ENCODE measurements around the gene CCNJL.
"Not testable (repeated sequence)": the region's sequence is repeated elsewhere in the genome, so short reads cannot be mapped to it uniquely, and the experiment has no call there.

The CCNJL gene
- total RNA-seq = 0 to 0.15 (median 0) reads per million in 4 donors

DNA sequence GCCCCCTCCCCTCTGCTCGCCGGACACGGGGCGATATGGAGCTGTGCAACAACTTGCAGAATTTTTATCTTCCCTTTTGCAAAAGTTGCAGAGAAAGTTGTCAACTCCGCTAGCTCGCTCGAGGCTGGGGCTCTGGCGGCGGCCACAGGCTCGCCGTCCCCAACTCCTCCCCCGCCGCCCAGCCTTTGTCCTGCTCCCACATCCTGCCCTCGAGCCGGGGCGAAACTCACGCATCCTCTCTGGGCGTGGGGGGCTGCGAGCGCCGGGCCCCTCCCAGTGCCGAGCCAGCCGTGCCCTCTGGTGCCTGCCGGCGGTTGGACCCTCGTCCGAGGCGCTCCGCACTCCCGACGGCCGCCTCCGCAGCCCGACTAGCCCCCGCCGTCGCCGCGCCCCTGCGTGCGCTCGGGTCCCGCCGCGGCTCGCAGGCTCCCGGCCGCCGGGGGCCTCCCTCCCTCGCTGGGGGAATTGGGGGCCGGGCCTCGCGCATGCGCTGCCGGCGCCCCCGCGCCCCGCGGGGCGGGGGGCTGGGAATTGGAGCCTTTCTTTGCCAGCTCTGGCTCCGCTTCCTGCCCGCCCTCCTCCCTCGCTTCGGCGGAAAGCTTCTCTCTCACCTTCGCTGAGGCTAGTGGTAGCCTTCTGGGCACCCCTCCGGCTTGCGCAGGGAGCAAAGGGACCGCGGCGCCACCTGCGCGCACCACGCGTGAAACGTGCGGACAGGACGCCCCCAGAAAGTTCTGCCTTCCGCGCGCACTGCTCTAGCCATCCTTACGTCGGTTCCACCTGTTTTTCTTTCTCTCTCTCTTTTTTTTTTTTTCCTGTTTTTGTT lies at the start of gene CCNJL:
Gene CCNJL (minus strand): TSS at position 431 of the 826 bp plus-strand sequence. CDS start 641 bp downstream, outside the sequence.
- DNase-seq = no peak

- no peak for DNase-seq
Observed at GRCh38 chr5:160361624-160362228, 49.4 kb upstream of the CCNJL start.

- DNase-seq = no peak
Observed at GRCh38 chr5:160360310-160360709, 47.9 kb upstream of the CCNJL start.

DNA sequence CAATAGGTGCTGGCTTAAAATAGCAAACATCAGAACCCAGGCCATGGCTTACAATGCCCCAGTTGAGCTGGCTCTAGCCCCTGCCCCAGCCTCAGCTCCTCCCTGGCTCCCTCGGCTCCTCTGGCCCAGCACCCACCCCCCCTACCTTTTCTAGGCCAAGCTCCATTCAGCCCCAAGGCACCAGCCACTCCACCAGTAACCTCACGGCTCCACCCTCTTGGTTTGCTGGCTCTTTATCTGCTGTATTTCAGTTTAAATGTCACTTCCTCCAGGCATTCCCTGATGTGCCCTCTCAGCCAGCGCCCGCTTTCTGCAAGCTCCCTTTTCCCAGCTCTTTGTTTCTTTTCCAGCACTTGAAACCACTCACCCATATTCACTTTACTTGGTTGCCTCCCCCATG lies 47.5 kb upstream of the CCNJL start:
- DNase-seq = no peak

GRCh38 chr5:160359242-160359641 lies 46.9 kb upstream of the CCNJL start:
- DNase-seq = no peak

- no peak for DNase-seq
Observed at GRCh38 chr5:160357861-160358411, 45.6 kb upstream of the CCNJL start.

- no peak for DNase-seq
Observed at GRCh38 chr5:160357394-160357793, 45.0 kb upstream of the CCNJL start.

DNA sequence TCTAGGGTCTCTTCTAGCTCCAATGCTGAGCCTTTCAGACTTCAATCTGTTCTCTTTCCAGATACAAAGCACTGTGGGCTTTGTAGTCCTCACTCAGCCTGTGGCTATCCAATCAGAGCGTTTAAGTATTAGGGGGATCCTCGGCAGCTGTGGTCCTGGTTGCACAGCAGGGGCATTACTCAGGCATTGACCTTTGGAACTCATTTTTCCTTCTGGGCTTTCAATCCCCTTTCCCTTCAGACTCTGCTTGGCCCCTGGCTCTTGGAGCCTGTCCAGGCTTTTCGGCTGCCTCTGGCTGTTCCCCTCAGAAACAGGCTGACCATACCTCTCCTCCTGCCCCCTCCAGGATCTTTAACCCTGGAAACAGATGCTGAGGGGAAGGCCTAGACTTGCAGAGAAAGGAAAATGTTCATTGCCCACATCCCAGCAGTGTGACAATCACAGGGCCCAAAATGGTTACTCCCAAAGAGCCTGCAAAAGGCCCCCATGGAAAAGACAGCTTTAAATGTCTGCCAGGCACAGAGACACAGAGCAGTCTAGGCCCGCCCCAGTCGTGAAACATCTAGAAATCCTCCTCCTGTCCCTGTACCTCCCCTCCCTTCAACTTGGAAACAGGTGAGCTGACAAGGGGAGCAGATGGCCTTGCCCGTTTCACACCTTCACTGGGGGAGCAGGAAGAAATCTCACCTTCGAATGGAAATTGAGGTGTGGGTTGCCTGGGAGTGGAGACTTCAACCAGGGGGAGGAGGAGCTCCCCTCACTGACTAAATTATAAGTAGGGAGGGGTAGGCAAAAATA lies 44.4 kb upstream of the CCNJL start:
- no peak for DNase-seq

DNA sequence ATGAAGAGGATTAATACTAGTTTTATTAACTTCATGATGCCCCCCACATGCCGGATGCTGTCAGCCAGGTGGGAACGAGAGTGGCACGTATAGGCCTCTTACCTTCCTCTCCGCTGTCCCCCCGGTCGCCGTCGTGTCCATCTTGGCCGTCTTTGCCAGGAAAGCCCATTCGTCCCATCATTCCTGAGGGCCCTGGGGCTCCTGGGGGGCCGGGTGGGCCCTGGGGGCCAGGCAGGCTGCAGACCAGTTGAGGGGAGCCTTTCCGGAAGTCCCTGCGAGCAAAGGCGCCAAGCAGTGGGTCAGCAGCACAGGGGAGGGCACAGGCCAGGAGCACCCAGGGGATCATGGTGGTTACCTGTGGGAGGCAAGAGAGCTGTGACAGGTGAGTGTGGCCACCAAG lies 42.3 kb upstream of the CCNJL start:
- DNase-seq = no peak

DNA sequence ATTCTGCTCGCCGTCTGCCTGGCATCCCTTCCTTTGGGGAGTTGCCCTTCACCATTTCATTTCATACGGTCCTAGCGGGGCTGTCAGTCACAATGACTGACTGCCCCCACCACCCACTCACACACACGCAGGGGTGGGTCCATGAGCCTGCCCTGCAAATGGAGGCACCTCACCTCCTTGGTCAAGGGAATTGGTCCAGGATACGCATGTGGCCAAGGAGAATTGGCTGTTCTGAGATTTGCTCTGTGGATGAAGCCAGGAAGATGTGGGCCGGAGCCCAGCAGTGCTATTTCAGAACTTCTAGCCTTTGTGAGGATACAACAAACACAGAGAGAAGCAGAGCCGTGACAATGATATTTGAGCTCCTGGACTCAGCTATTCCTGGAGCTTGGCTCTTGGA lies 41.0 kb upstream of the CCNJL start:
- DNase-seq = no peak

GRCh38 chr5:160352308-160352707 lies 39.9 kb upstream of the CCNJL start:
- no peak for DNase-seq

GRCh38 chr5:160349935-160350303 lies 37.6 kb upstream of the CCNJL start:
- no peak for DNase-seq

DNA sequence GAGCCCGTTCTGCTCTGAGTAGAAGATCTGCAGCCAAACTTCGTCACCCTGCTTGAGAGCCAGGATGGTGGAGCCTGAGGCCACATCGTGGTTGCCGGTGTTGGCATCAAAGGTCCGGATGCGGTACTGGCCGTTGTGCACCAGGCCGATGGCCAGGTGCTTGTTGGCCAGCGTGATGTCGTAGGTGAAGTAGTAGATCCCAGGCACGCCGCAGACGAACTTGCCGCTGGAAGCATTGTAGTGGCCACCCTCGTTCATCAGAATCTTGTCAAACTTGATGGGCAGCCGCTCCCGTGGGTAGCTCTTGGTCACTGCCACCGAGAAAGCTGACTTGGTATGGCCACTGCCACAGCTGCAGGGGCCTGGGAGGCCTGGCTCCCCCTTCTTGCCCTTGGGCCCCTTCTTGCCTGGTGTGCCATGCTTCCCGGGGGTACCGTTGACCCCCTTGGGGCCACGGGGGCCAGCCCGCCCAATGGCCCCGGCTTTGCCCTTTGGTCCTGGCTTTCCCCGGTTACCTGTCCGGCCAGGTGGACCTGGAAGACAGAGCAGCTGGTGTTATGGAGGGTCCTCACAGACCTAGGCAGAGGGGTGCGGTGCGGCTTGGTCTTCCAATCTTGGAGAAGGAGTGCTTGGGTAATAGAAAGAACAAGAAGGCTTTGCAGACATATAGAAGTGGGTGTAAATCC lies 37.0 kb upstream of the CCNJL start:
- DNase-seq = no peak

- no peak for DNase-seq
Observed at GRCh38 chr5:160348080-160348479, 35.7 kb upstream of the CCNJL start.

- DNase-seq = no peak
Observed at GRCh38 chr5:160347448-160347847, 35.1 kb upstream of the CCNJL start.

GRCh38 chr5:160342413-160342941 lies 30.1 kb upstream of the CCNJL start:
- DNase-seq = no peak

GRCh38 chr5:160341309-160341870 lies 29.0 kb upstream of the CCNJL start:
- no peak for DNase-seq

DNA sequence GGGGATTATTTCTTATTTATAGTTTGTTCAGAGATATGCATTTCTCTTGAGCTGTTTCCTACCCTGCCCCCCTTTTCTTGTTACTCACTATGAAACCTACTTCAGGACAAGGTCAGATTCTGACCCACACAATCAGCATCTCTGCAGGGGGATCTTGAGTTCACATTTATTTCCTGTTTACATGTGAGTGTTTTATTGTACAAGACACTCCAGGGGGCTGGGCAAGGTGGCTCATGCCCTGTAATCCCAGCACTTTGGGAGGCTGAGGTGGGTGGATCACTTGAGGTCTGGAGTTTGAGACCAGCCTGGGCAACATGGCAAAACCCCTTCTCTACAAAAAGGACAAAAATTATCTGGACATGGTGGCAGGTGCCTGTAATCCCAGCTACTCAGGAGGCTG lies 28.1 kb upstream of the CCNJL start:
- not testable (repeated sequence) for DNase-seq

GRCh38 chr5:160339406-160340130 lies 27.2 kb upstream of the CCNJL start:
- DNase-seq = no peak

DNA sequence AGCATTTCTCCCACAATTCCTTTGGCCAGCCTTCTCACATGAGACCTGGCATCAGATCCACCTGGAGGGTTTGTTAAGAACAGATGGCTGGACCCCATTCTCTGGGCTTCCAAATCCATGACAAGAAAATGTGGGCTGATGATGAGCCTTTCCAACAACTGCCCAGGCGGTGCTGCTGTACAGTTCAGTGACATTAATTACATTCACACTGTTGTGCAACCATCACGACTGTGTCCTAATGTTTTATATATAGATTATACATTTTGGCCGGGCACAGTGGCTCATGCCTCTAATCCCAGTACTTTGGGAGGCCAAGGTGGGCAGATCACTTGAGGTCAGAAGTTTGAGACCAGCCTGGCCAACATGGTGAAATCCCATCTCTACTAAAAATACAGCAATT lies 22.4 kb upstream of the CCNJL start:
- not testable (repeated sequence) for DNase-seq

- no peak for DNase-seq
Observed at GRCh38 chr5:160333721-160334120, 21.4 kb upstream of the CCNJL start.

Data from T-helper 1 cell (primary cell).